Activated naive CD8-positive, alpha-beta T cell treated with anti-CD3 and anti-CD28 coated beads, Interleukin-2, amount 10 ng/mL, durations not matched to agents 7 days and 5 days (primary cell): ENCODE measurements around the gene ASCC2. TPM values are rescaled to one million over a fixed set of nuclear protein-coding genes. Genes with fewer than 3 reads are reported as not detected.

Source experiments
- ATAC-seq: fragments of 150-1000 bp; cut with Tn5 transposase; one replicate; pipeline ENCODE4 v1.10.0; 2021; ENCODE audit warnings: low read depth, moderate library complexity
- POLR2A ChIA-PET: fragments of 350-600 bp; sonication (Branson Sonifier 250); formaldehyde crosslinking; loops from one replicate; lab custom pipeline; 2021; ENCODE audit warnings: antibody characterized with exemption; lab: Charles Lee
- DNase-seq: peaks from one replicate; pipeline ENCODE4 v3.0.0; 2021
- H3K27ac Mint-ChIP-seq: one replicate; pipeline ENCODE4 v1.8.0; 2022; ENCODE audit warnings: mild to moderate bottlenecking, mixed read lengths
- H3K27me3 Mint-ChIP-seq: one replicate; pipeline ENCODE4 v1.8.0; 2022; ENCODE audit warnings: mild to moderate bottlenecking, moderate library complexity, mixed read lengths
- H3K36me3 Mint-ChIP-seq: one replicate; pipeline ENCODE4 v1.8.0; 2021; ENCODE audit warnings: mild to moderate bottlenecking, mixed read lengths
- H3K4me1 Mint-ChIP-seq: one replicate; pipeline ENCODE4 v1.8.0; 2021; ENCODE audit warnings: mixed read lengths
- H3K4me3 Mint-ChIP-seq: one replicate; pipeline ENCODE4 v1.8.0; 2022; ENCODE audit warnings: mild to moderate bottlenecking, moderate library complexity, mixed read lengths
- H3K9me3 Mint-ChIP-seq: one replicate; pipeline ENCODE4 v1.8.0; 2021; ENCODE audit warnings: mixed read lengths
- total RNA-seq, 2 experiments: library from RNA; stranded (reverse); gene quantifications; one replicate each; pipeline ENCODE4 v1.2.3, GENCODE V29; 2021

Gene ASCC2
- total RNA-seq, 2 experiments from 2014 or later, result 88.6 to 91.5 TPM

DNA sequence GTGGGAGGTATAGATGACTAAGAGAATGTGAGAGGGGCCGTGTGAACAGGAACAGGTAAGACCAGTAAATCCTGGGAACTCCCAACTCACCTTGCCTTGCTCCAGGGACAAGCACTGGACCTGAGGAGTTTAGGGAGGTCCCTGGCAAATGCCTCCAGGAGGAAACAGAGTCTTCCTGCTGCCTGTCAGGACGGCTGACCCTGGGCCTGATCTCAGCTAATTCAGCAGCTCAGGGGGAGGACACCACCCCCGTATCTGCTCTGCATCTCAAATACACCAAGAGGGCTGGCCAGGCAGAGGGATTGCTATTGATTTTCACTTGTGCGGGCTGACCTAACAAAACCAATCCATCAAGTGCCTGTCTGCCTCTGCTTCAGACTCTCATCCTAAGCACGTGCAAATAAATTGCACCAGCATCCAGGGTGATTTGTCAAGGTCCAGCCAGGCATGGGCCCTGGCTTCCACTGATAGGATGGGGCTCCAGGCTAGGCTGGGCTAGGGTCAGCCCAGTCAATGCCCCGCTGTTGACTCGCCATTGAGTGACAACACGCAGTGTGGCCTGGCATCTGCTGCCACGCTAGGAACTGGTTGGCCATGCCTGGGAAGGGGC is 50.6 kb downstream of the ASCC2 start:
- Mint-ChIP-seq H3K27ac (peak overlapping the region; percentile 51), H3K4me1 (no peaks in the 10 kb centered on the region), H3K4me3 (no peak overlapping the region), H3K27me3 (no peaks in the 10 kb centered on the region), H3K9me3 (no peaks in the 10 kb centered on the region), H3K36me3 (peaks cover 10% of the 10 kb centered on the region)
- DNase-seq, result no peak
- ATAC-seq, result no peak
- POLR2A ChIA-PET, result no interaction called here

- H3K4me1 Mint-ChIP-seq, result no peaks in the 10 kb centered on the region
- H3K36me3 Mint-ChIP-seq, result peaks cover 6% of the 10 kb centered on the region
- H3K27ac Mint-ChIP-seq, result no peak overlapping the region
- no peak for ATAC-seq
- H3K27me3 Mint-ChIP-seq, result peaks cover 2% of the 10 kb centered on the region
- DNase-seq, result no peak
- no peaks in the 10 kb centered on the region for H3K9me3 Mint-ChIP-seq
- POLR2A ChIA-PET, result no interaction called here
- H3K4me3 Mint-ChIP-seq, result no peak overlapping the region
Observed at GRCh38 chr22:29786031-29786430, 52.0 kb downstream of the ASCC2 start.

- Mint-ChIP-seq H3K36me3 (peaks cover 5% of the 10 kb centered on the region), H3K4me1 (no peaks in the 10 kb centered on the region), H3K27ac (no peak overlapping the region), H3K4me3 (no peak overlapping the region), H3K27me3 (peaks cover 2% of the 10 kb centered on the region), H3K9me3 (no peaks in the 10 kb centered on the region)
- POLR2A ChIA-PET, result no interaction called here
- no peak for DNase-seq
- no peak for ATAC-seq
Observed at GRCh38 chr22:29784451-29785361, 53.4 kb downstream of the ASCC2 start.

DNA sequence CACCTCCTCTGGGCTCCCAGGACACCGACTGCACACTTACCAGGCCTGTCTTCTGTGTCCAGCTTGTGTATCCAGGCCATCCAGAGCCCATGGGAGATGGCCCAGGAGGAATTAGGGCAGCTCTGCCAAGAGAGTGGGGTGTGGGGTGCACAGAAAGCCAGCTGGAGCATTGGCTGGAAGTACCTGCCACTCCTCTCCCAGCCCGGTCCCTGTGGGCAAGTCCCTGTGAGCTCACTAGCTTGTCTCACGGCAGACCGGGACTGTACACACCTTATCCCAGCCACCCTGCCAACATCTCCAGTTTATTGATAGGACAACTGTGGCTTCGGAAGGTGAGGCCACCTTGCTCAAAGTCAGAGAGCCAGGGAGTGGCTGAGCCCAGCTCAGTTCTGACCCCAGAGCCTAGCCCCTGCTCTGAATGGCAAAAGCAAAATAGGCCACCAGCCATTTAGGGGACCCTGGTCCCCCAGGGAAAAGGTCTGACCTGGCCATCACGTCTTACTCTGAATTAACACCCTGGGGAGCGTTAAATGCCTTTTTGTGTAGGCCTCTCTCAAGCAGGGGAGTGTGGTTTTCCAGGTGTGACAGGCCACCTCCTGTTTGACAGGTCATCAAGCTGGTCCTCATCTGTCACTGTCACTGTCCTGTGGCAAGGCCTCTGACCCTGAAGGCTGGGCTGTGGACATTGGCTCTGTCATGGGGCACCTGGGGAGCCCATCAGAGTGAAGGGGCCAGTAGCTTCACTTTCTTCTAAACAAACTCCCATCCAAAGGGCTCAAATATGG is 55.8 kb downstream of the ASCC2 start:
- Mint-ChIP-seq H3K9me3 (no peaks in the 10 kb centered on the region), H3K27me3 (peaks cover 2% of the 10 kb centered on the region), H3K4me3 (no peak overlapping the region), H3K27ac (no peak overlapping the region), H3K36me3 (peaks cover 1% of the 10 kb centered on the region), H3K4me1 (no peaks in the 10 kb centered on the region)
- POLR2A ChIA-PET, result no interaction called here
- ATAC-seq (no peak), DNase-seq (no peak)

DNA sequence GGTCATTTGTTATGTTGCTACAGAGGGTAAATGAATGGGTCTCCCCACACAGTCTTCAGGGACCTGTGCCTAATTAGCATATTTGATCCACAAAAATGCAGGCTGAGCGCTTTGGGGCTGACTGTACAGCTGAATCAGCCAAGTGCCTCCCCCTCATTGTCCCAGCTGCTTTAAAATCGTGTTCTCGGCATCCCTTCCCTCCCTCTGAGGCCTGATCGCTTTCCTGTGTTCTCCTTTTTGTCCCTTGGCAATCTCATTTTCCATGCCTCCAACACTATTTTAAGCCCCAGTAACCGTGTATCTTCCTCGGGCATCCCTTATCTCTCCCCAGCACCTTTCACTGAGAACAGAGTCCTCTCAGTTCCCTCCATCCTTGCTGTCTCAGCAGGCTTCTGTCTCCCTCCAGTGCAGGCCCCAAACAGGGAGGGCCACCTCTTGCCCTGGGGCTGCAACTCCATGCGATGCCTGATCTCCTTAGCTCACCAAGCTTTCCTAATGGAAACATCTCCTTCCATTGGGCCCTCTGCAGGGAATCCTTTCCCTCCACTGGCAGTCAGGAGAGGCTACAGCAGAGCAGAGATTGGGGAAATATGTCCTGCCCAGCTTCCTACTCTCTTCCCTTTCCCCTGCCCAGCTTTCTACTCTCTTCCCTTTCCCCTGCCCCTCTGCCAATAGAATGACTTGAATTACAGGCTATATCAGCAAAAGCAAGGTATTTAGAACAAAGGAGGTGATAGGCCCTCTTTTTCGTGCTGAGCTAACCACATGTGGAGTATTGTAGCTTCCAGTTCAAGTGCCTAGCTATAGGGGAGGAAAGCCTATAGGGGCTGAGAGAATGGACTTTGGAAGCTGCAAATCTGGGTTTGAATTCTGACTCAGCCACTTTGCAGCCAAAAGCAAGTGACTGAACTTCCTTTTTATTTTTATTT is 57.1 kb downstream of the ASCC2 start:
- Mint-ChIP-seq H3K4me1 (no peaks in the 10 kb centered on the region), H3K9me3 (no peaks in the 10 kb centered on the region), H3K27ac (no peak overlapping the region), H3K27me3 (peaks cover 2% of the 10 kb centered on the region), H3K4me3 (no peak overlapping the region), H3K36me3 (no peaks in the 10 kb centered on the region)
- POLR2A ChIA-PET, result no interaction called here
- no peak for DNase-seq
- no peak for ATAC-seq

DNA sequence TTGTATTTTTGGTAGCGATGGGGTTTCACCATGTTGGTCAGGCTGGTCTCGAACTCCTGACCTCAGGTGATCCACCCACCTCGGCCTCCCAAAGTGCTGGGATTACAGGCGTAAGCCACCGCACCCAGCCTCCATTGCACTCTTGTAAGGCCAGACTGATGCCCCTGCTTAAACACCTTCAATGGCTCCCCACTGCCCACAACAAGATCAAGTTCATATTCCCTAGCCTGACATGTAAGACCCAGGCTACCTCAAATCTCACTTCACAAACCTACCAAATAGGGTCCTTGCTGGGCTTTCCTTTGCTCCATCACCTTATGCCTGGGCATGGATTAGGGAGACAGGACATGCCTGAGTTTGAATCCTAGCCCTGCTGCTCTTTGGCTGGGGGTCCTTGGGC is 57.9 kb downstream of the ASCC2 start:
- Mint-ChIP-seq H3K36me3 (no peaks in the 10 kb centered on the region), H3K4me3 (no peak overlapping the region), H3K4me1 (no peaks in the 10 kb centered on the region), H3K9me3 (no peaks in the 10 kb centered on the region), H3K27me3 (peaks cover 2% of the 10 kb centered on the region), H3K27ac (no peak overlapping the region)
- ATAC-seq (no peak), DNase-seq (no peak)
- POLR2A ChIA-PET, result no interaction called here

DNA sequence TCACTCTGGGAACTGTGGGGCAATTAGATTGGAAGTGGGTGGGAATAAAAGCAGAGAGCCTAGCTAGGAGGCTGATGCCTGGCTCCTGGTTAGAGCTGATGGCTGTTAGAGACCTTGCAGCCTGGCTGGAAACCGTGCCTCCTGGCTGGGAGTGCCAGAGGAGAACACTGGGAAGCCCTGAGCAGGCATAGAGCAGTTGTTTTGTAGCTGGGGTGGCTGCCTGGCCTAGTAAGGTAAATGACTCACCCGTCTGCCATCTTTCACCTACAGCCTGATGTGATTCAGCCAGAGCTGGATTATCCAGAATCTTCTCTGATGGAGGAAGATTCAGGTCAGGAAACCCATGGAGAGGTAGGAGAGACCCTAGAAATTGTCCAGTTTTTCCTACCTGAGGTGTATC is 64.8 kb downstream of the ASCC2 start:
- no peak for DNase-seq
- no peak for ATAC-seq
- POLR2A ChIA-PET, result no interaction called here
- H3K4me1 Mint-ChIP-seq, result peaks cover 6% of the 10 kb centered on the region
- H3K27ac Mint-ChIP-seq, result no peak overlapping the region
- H3K9me3 Mint-ChIP-seq, result no peaks in the 10 kb centered on the region
- H3K4me3 Mint-ChIP-seq, result no peak overlapping the region
- no peaks in the 10 kb centered on the region for H3K27me3 Mint-ChIP-seq
- peaks cover 13% of the 10 kb centered on the region for H3K36me3 Mint-ChIP-seq

- no peak overlapping the region for H3K27ac Mint-ChIP-seq
- POLR2A ChIA-PET, result interaction anchor here (0.8 kb wide), 1 partner anchor 315 kb away, joined by 3 read pairs; no protein-coding TSS in a partner anchor
- H3K27me3 Mint-ChIP-seq, result no peaks in the 10 kb centered on the region
- H3K4me3 Mint-ChIP-seq, result no peak overlapping the region
- peaks cover 10% of the 10 kb centered on the region for H3K4me1 Mint-ChIP-seq
- ATAC-seq (no peak), DNase-seq (no peak)
- no peaks in the 10 kb centered on the region for H3K9me3 Mint-ChIP-seq
- peaks cover 17% of the 10 kb centered on the region for H3K36me3 Mint-ChIP-seq
Observed at GRCh38 chr22:29772170-29772641, 65.9 kb downstream of the ASCC2 start.

GRCh38 chr22:29769723-29770321 is 68.3 kb downstream of the ASCC2 start:
- H3K27ac Mint-ChIP-seq, result no peak overlapping the region
- H3K4me3 Mint-ChIP-seq, result no peak overlapping the region
- DNase-seq (no peak), ATAC-seq (no peak)
- peaks cover 21% of the 10 kb centered on the region for H3K36me3 Mint-ChIP-seq
- POLR2A ChIA-PET, result no interaction called here
- H3K27me3 Mint-ChIP-seq, result no peaks in the 10 kb centered on the region
- H3K9me3 Mint-ChIP-seq, result no peaks in the 10 kb centered on the region
- peaks cover 20% of the 10 kb centered on the region for H3K4me1 Mint-ChIP-seq

- POLR2A ChIA-PET, result no interaction called here
- ATAC-seq, result no peak
- Mint-ChIP-seq H3K27ac (peak overlapping the region; percentile 90), H3K4me3 (peak overlapping the region; percentile 91), H3K9me3 (no peaks in the 10 kb centered on the region), H3K36me3 (peaks cover 21% of the 10 kb centered on the region), H3K4me1 (peaks cover 24% of the 10 kb centered on the region), H3K27me3 (no peaks in the 10 kb centered on the region)
- DNase-seq, result no peak
Observed at GRCh38 chr22:29768052-29768693, 69.9 kb downstream of the ASCC2 start.

GRCh38 chr22:29767171-29768051 is 70.7 kb downstream of the ASCC2 start, which contains the start of gene UQCR10:
UQCR10 (plus strand) TSS chr22:29767369; CDS start chr22:29767399, 30 bp downstream.
- H3K36me3 Mint-ChIP-seq, result peaks cover 21% of the 10 kb centered on the region

More at GRCh38 chr22:29767171-29768051, 70.7 kb downstream of the ASCC2 start, which contains the start of gene UQCR10:
- ATAC-seq, result peak; percentile 79
- peak; percentile 91 for DNase-seq
- H3K27me3 Mint-ChIP-seq, result no peaks in the 10 kb centered on the region
- peak within 1 kb of the TSS; percentile 91 for H3K4me3 Mint-ChIP-seq
- POLR2A ChIA-PET, result interaction anchor here (0.6 to 1.6 kb wide), 5 partner anchors 16 to 384 kb away, joined by 3 to 5 read pairs (median 4); partner anchors contain the start of genes ASCC2 and MTMR3
- H3K9me3 Mint-ChIP-seq, result no peaks in the 10 kb centered on the region
- peak within 1 kb of the TSS; percentile 90 for H3K27ac Mint-ChIP-seq
- H3K4me1 Mint-ChIP-seq, result peaks cover 24% of the 10 kb centered on the region
